Right lobe of liver (tissue), 4 donors: Measurements from ENCODE around the gene CLNK.

Experiments used
- CTCF ChIP-seq, 4 donors: fragments of 200-600 bp in 3 of 4; fragments of 450-650 bp in 1 of 4; IDR thresholded peaks; one replicate each; pipeline versions ENCODE4 v1.5.1 to v1.8.0; 2016 to 2022; ENCODE audit warnings: antibody characterized with exemption in 4 of 4, mild to moderate bottlenecking in 2 of 4
- POLR2A ChIP-seq: fragments of 450-650 bp; IDR thresholded peaks from one replicate; pipeline ENCODE4 v1.6.1; 2017; ENCODE audit warnings: antibody characterized with exemption, mild to moderate bottlenecking
- donor health status: DM: no; HTN: no; CAD: no.
- donor health status: DM: no; HTN: no; CAD: no.
- donor health status: DM: no; HTN: yes; CAD: no.

- no peak for TF ChIP-seq CTCF (IDR thresholded peaks at IDR 0.05)
- TF ChIP-seq POLR2A = no peak
Observed at GRCh38 chr4:10504570-10505179, 179.9 kb downstream of the CLNK start.
